CD4-positive, alpha-beta T cell treated with Interleukin-4 for 1 hour (primary cell): Measurements from ENCODE around the gene POLE3.

ENCODE experiments used
- DNase-seq, 2 donors: peaks; one replicate each; pipeline ENCODE4 v3.0.0-alpha.2; 2020 to 2022

The POLE3 gene

DNA sequence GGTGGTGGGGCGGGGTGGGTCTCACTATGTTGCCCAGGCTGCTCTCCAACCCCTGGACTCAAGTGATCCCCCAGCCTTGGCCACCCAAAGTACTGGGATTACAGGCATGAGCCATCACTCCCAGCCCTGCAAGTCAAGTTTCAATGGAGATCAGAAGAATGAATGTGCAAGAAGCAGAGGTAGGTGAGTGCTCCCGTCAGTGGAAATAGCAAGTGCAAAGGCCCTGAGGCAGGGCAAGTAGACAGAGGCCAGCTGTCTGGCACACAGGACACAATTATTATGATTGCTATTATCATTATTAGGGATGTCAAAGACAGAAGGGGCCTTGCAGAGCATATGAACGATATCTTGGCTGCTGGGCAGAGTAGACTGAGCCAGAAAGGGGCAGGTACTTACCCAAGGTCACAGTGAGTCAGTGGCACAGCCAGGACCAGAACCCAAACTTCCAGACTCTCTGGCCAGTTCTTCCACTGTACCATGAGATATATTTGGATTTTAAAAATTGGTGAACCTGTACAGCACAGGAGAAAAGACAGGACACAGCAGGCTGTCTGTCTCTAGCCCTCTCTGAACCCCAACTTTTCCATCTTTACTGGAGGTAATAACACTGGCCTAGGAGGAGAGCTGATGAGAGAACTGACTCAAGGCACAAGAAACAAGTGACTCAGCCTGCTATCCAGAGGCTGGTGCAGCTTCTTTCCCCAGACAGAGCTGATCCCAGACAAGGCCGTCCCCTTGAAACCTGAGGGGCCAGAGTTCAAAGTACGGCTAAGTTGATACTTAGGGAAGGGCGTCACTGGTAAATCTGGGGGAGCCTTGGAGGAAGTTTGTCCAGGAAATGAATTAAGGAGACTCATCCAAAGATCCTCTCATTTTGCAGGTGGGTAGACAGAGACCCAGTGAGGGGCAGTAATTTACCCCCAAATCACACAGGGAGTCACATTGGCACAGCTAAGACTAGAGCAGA lies 35.1 kb downstream of the POLE3 start:
- DNase-seq: no peak

- no peak for DNase-seq
Measured at GRCh38 chr9:113373676-113374392, 36.6 kb downstream of the POLE3 start.

GRCh38 chr9:113373256-113373655 lies 37.2 kb downstream of the POLE3 start:
- no peak for DNase-seq

- no peak for DNase-seq
Measured at GRCh38 chr9:113372059-113372458, 38.4 kb downstream of the POLE3 start.

- DNase-seq: no peak
Measured at GRCh38 chr9:113370806-113371325, 39.6 kb downstream of the POLE3 start.

GRCh38 chr9:113369855-113370140 lies 40.7 kb downstream of the POLE3 start:
- DNase-seq: no peak

DNA sequence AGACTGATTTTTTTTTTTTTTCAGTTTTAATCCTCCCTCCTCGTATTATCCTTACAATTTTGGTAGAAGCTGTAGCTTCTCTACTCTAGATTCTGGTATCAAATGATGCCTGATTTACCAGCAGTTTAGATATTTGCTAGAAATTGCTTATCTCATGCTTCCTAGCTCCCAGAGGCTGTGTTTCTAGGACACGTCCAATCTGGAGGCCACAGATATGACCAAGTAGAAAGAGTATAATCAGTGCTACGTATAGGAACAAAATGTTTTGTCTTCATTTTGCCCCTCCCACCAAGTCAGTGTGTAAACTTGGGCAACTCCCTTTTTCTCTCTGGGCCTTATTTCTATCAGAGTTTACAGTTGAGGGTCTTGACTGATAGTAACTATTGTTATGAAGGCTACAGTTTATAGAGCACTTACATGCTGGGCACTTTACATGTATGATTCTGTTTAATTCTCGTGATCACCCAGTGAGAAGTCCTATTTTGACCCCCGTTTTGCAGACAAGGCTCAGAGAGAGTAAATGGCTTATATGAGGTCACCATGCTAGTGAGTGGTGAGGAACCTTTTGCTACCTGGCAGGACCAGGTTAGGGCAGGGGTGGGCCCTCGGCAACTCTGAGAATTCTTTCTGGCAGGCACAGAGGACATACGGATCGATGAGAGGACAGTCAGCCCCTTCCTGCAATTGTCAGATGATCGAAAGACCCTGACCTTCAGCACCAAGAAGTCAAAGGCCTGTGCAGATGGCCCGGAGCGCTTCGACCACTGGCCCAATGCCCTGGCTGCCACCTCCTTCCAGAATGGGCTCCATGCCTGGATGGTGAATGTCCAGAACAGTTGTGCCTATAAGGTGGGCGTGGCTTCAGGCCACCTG lies 41.3 kb downstream of the POLE3 start:
- no peak for DNase-seq

- DNase-seq: no peak
Measured at GRCh38 chr9:113368348-113368981, 42.0 kb downstream of the POLE3 start.

- peak in 1 of 2 donors; percentile 21 for DNase-seq
Measured at GRCh38 chr9:113365652-113366051, 44.8 kb downstream of the POLE3 start.

- no peak for DNase-seq
Measured at GRCh38 chr9:113364951-113365350, 45.5 kb downstream of the POLE3 start.

DNA sequence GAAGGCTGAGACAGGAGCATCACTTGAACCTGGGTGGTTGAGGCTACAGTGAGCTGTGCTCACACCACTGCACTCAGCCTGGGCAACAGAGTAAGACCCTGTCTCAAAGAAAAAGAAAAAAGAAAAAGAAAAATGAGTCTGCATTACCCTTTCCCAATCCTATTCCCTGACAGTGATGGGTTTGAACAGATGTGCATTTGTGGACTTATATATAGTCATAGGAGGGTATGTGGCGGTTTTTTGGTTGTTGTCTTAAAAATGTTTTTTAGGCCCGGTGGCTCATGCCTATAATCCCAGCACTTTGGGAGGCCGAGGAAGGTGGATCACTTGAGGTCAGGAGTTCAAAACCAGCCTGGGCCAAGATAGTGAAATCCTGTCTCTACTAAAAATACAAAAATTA lies 47.1 kb downstream of the POLE3 start:
- no peak for DNase-seq

DNA sequence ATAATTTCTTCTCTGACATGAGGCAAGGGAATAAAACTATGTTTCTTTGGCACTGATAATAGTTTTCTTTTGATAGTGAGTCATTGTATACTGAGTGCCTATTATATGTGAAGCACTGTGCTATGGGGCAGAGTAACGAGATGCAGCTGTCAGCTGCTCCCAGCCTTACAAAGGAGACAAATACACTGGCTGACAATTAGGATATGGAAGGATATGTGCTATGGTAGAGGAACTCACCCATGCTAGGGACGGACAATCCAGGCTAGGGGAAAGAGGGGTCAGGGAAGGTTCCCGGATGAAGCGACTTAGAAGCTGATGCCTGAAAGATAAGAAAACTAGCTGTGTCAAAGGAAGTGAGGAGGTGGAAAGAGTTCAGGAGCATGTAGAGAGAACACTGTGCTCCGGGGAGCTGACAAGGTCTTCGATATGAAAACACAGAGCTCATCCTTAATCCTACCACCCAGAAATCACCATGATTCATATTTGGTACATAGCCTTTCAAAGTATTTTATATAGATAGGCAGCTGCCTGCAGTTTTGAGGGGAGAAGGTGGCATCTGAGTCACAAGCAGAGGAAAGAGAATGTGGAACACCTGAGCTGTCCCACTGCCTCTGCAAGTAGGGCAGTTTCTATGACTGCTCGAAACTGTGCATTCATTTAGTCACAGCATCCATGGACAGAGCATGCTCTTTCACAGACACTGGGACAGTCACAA lies 49.0 kb downstream of the POLE3 start:
- no peak for DNase-seq

- DNase-seq: no peak
Measured at GRCh38 chr9:113360242-113360842, 50.1 kb downstream of the POLE3 start.

- no peak for DNase-seq
Measured at GRCh38 chr9:113359385-113359784, 51.1 kb downstream of the POLE3 start.
